Endodermal cell (in vitro differentiated cells): ENCODE results near the gene HOXA9. TPM values are rescaled to one million over a fixed set of nuclear protein-coding genes. Genes with fewer than 3 reads are reported as not detected.

Experiments used
- DNase-seq: peaks from one replicate; pipeline ENCODE4 v3.0.0-alpha.2; 2017
- H3K27ac ChIP-seq: 2 replicates; pipeline ENCODE4 v1.5.1; 2013; ENCODE audit warnings: mild to moderate bottlenecking, low read depth, low read length, moderate library complexity
- H3K27me3 ChIP-seq: 2 replicates; pipeline ENCODE4 v1.6.1; 2013; ENCODE audit warnings: mild to moderate bottlenecking, low read length, moderate library complexity; ENCODE audit not compliant: insufficient read depth, control insufficient read depth, poor library complexity, severe bottlenecking
- H3K36me3 ChIP-seq: 2 replicates; pipeline ENCODE4 v1.7.0; 2013; ENCODE audit warnings: mild to moderate bottlenecking, low read length, moderate library complexity; ENCODE audit not compliant: control insufficient read depth, insufficient read depth
- H3K4me1 ChIP-seq: one replicate; pipeline ENCODE4 v1.7.0; 2013; ENCODE audit warnings: low read length; ENCODE audit not compliant: control insufficient read depth, insufficient read depth
- H3K4me3 ChIP-seq: 2 replicates; pipeline ENCODE4 v1.5.1; 2013; ENCODE audit warnings: mild to moderate bottlenecking, low read length, moderate library complexity
- H3K9ac ChIP-seq: 2 replicates; pipeline ENCODE4 v1.6.1; 2013; ENCODE audit warnings: mild to moderate bottlenecking, low read length, moderate library complexity; ENCODE audit not compliant: poor library complexity, severe bottlenecking; ENCODE audit errors: extremely low read depth
- H3K9me3 ChIP-seq: 2 replicates; pipeline ENCODE4 v1.6.1; 2013; ENCODE audit warnings: mild to moderate bottlenecking, low read length, moderate library complexity; ENCODE audit not compliant: control insufficient read depth
- H3K27ac Mint-ChIP-seq: 2 replicates; pipeline ENCODE4 v1.8.0; 2020; ENCODE audit warnings: mixed read lengths
- H3K27me3 Mint-ChIP-seq: 2 replicates; pipeline ENCODE4 v1.8.0; 2021; ENCODE audit warnings: mild to moderate bottlenecking, mixed read lengths; ENCODE audit not compliant: insufficient read depth
- H3K36me3 Mint-ChIP-seq: 2 replicates; pipeline ENCODE4 v1.8.0; 2020; ENCODE audit warnings: low read depth, mixed read lengths
- H3K4me1 Mint-ChIP-seq: 2 replicates; pipeline ENCODE4 v1.8.0; 2020; ENCODE audit warnings: mixed read lengths
- H3K4me3 Mint-ChIP-seq: 2 replicates; pipeline ENCODE4 v1.8.0; 2020; ENCODE audit warnings: mild to moderate bottlenecking, moderate library complexity, mixed read lengths
- H3K9me3 Mint-ChIP-seq: 2 replicates; pipeline ENCODE4 v1.8.0; 2020; ENCODE audit warnings: mild to moderate bottlenecking, mixed read lengths
- WGBS, 2 experiments: methylation state at CpG; one replicate each; pipeline versions ENCODE4 v1.1.5 to v1.1.7; 2013; ENCODE audit warnings: missing lambda C conversion rate in 2 of 2, mixed read lengths in 1 of 2; ENCODE audit not compliant: insufficient coverage in 1 of 2, insufficient read length in 1 of 2; 5-methylcytosine and 5-hydroxymethylcytosine counted together
- total RNA-seq, 2 donors: library from RNA; stranded (reverse); fragmentation: NEBNext Ultra II Directional in 1 of 2; extraction: Animal tissue kit (Norgen Biotek cat#: 25700) in 1 of 2; gene quantifications; 2 replicates in 1 of 2; 3 replicates in 1 of 2; pipeline ENCODE4 v1.2.1, GENCODE V29; 2021
- TF ChIP-seq, protein P1 (sequence below): fragments of 200-600 bp; sonication (generic); conservative IDR thresholded peaks from 2 replicates; pipeline ENCODE4 v1.5.0; 2021; ENCODE audit warnings: antibody characterized with exemption, mild to moderate bottlenecking

The HOXA9 gene
- total RNA-seq, 2 donors from 2014 or later, result not detected

DNA sequence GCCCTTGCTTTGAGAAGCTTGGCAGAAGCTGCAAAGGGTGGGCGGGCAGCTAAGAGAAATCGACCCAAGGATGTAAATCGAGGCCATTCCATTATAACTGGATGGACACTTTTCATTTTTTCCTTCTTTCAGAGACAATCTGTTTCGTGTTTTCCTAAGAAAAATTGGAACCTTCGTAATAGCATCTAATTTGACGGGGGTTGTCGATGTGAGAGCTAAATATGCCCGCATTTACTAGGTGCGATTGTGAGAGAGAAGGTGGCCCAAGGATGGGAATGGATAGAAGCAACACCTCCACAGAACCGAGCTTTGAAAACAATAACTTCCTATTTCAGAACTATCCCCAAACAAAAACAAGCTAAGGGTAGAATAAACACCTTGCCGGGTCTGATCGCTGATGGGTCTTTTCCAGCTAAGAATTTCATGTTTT lies 33.9 kb downstream of the HOXA9 start:
- no peaks in the 10 kb centered on the region for H3K4me1 Mint-ChIP-seq
- DNase-seq, result no peak

DNA sequence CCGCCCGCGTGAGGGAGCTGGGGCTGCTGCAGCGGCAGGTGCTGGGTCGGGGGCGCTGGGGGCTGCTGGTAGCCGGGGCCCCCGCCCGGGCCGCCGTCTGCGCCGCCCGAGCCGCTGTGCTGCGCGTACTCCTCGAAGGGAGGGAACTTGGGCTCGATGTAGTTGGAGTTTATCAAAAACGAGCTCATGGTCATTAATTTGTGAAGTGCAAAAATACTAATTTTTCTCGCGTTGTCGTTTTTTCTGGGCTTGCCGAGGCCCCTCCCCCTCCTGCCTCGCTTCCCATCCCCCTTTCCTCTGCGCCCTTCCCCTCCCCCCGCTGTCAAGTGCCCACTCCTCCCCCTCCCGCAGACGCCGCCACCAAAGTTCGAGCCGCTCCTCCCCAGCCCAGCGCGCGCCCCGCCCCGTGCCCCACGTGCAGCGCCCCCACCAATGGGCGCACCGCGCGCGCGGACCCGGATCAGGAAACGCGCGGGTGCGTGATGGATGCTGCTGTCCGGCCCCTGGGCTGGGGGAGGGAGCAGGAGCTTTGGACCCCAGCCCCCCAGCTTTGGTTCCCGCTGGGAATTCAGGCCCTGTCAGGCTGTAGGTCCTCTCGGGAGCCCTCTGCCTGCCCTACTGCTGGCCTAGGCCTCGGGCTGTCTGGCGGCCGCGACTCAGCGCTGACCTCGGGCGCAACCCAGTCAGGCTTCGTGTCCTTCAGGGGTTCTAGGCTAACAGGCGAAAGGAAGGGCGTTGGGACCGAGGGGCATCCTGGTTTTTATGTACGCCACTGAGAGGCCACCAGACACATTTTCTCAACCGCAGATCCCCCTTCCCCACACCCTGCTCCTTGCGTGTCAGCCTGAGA lies 34.6 kb downstream of the HOXA9 start, which contains the start of gene HOXA4:
TSS of gene HOXA4 (minus strand) at position 218 of the 850 bp plus-strand sequence. CDS start at position 194, 24 bp downstream.
- Histone ChIP-seq H3K9ac (no peak within 1 kb of the TSS), H3K4me1 (no peaks in the 10 kb centered on the region), H3K4me3 (peak within 1 kb of the TSS; percentile 66), H3K27ac (no peak within 1 kb of the TSS), H3K36me3 (no peaks in the 10 kb centered on the region), H3K9me3 (peaks cover 7% of the 10 kb centered on the region), H3K27me3 (peaks cover 99% of the 10 kb centered on the region)
- peak; percentile 89 for DNase-seq
- Mint-ChIP-seq H3K4me1 (no peaks in the 10 kb centered on the region), H3K36me3 (no peaks in the 10 kb centered on the region), H3K27ac (no peak within 1 kb of the TSS), H3K4me3 (peak within 1 kb of the TSS; percentile 39), H3K27me3 (peaks cover 97% of the 10 kb centered on the region), H3K9me3 (no peaks in the 10 kb centered on the region)
- 0 to 2% methylated on average over 18 to 66 of the region's 67 CpGs for WGBS, 2 experiments
- TF ChIP-seq, protein P1, sequence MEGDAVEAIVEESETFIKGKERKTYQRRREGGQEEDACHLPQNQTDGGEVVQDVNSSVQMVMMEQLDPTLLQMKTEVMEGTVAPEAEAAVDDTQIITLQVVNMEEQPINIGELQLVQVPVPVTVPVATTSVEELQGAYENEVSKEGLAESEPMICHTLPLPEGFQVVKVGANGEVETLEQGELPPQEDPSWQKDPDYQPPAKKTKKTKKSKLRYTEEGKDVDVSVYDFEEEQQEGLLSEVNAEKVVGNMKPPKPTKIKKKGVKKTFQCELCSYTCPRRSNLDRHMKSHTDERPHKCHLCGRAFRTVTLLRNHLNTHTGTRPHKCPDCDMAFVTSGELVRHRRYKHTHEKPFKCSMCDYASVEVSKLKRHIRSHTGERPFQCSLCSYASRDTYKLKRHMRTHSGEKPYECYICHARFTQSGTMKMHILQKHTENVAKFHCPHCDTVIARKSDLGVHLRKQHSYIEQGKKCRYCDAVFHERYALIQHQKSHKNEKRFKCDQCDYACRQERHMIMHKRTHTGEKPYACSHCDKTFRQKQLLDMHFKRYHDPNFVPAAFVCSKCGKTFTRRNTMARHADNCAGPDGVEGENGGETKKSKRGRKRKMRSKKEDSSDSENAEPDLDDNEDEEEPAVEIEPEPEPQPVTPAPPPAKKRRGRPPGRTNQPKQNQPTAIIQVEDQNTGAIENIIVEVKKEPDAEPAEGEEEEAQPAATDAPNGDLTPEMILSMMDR, result no peak

More for the DNA sequence above, 33.9 kb downstream of the HOXA9 start:
- Mint-ChIP-seq H3K27me3 (peaks cover 97% of the 10 kb centered on the region), H3K27ac (no peak overlapping the region), H3K4me3 (peak overlapping the region; percentile 39), H3K36me3 (no peaks in the 10 kb centered on the region), H3K9me3 (no peaks in the 10 kb centered on the region)
- no peaks in the 10 kb centered on the region for H3K36me3 ChIP-seq
- H3K4me3 ChIP-seq, result peak overlapping the region; percentile 66
- WGBS, 2 experiments, result 3 to 9% methylated on average over 9 to 12 of the region's 12 CpGs
- no peak overlapping the region for H3K27ac ChIP-seq
- no peak overlapping the region for H3K9ac ChIP-seq
- H3K27me3 ChIP-seq, result peaks cover 99% of the 10 kb centered on the region
- TF ChIP-seq, protein P1, result no peak
- H3K4me1 ChIP-seq, result no peaks in the 10 kb centered on the region
- peaks cover 7% of the 10 kb centered on the region for H3K9me3 ChIP-seq

DNA sequence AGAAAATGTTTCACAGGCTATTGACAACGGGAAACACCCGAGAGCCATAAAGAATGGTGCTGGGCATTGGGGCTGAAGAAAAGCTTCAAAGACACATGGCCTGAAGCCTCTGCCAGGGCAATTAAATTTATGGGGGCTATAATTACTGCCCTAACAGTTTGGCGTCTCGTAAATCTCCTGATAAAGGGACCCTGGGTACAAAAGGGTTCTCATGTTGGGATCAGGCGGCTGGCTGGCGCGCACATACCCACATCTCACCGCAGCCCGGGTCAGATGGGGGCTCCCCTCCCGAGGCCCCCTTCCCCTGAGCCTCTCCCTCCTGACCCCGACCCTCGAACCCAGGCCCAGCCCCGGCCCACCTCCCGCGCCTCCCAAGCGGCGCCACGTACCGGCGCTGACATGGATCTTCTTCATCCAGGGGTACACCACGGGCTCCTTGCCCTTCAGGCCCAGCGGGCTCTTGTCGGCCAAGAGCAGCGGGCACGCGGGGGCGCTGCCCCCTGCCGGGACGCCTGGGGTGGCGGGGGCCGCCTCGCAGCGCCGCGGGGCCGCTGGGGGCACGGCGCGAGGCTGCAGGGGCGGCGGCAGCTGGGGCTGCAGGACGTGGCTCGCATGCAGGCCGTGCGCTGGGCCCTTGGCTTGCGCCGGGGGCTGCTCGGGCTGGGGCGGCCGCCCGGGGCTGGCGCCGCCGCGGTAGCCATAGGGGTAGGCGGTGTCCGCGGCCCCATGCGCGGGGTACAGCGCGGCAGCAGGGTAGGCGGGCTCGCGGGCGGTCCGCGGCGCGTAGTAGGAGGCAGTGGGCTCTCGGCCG lies 35.4 kb downstream of the HOXA9 start:
- Mint-ChIP-seq H3K27ac (no peak overlapping the region), H3K9me3 (no peaks in the 10 kb centered on the region), H3K27me3 (peaks cover 97% of the 10 kb centered on the region), H3K4me3 (no peak overlapping the region), H3K36me3 (no peaks in the 10 kb centered on the region), H3K4me1 (no peaks in the 10 kb centered on the region)
- Histone ChIP-seq H3K27me3 (peaks cover 99% of the 10 kb centered on the region), H3K4me3 (no peak overlapping the region), H3K9me3 (peaks cover 10% of the 10 kb centered on the region), H3K4me1 (no peaks in the 10 kb centered on the region), H3K27ac (no peak overlapping the region), H3K9ac (no peak overlapping the region), H3K36me3 (no peaks in the 10 kb centered on the region)
- 3 to 4% methylated on average over 20 to 72 of the region's 72 CpGs for WGBS, 2 experiments
- DNase-seq, result no peak
- TF ChIP-seq, protein P1, result no peak
